SK-N-SH (cell line): Measurements from ENCODE around the gene CCDC187. TPM values are rescaled to one million over a fixed set of nuclear protein-coding genes. Genes with fewer than 3 reads are reported as not detected.
A peak's percentile ranks its signal among the peaks of the same experiment; 100 is the strongest.

ENCODE experiments used
- CTCF ChIA-PET: fragments of 300-600, 350-600 bp; formaldehyde crosslinking; extraction: SDS; loops from one replicate; lab custom pipeline; 2021; lab: Yijun Ruan, JAX
- POLR2A ChIA-PET: fragments of 350-600 bp; sonication (Branson Sonifier 250); formaldehyde crosslinking; extraction: SDS; loops from one replicate; lab custom pipeline; 2020; ENCODE audit warnings: antibody characterized with exemption, inconsistent platforms; lab: Yijun Ruan, JAX
- DNase-seq: peaks from one replicate; pipeline ENCODE4 v3.0.0; 2012
- H2AFZ ChIP-seq: fragments of 200-600 bp; sonication (generic); 2 replicates; pipeline ENCODE4 v1.8.1; 2016; ENCODE audit warnings: antibody characterized with exemption, mild to moderate bottlenecking, low read depth
- H3F3A ChIP-seq: fragments of 200-600 bp; sonication (generic); replicated peaks from 2 replicates; pipeline ENCODE3; 2016; ENCODE audit warnings: antibody characterized with exemption, mild to moderate bottlenecking; ENCODE audit not compliant: insufficient read depth
- H3K27ac ChIP-seq, 2 experiments: fragments of 200-500 bp in 1 of 2; fragments of 200-600 bp in 1 of 2; sonication (Bioruptor generic) in 1 of 2; sonication (generic), shearing (Covaris generic) in 1 of 2; 2 replicates each; pipeline versions ENCODE4 v1.5.1 to v1.6.1; 2014 to 2016; ENCODE audit warnings: low read depth in 2 of 2, inconsistent platforms in 1 of 2, low read length in 1 of 2, mild to moderate bottlenecking in 1 of 2, mixed read lengths in 1 of 2
- H3K27me3 ChIP-seq: fragments of 200-600 bp; sonication (generic), shearing (Covaris generic); 2 replicates; pipeline ENCODE4 v1.6.1; 2016; ENCODE audit warnings: mixed run types; ENCODE audit not compliant: insufficient read depth
- H3K36me3 ChIP-seq, 2 experiments: fragments of 200-500 bp in 1 of 2; fragments of 200-600 bp in 1 of 2; sonication (Bioruptor generic) in 1 of 2; sonication (generic) in 1 of 2; replicated peaks in 1 of 2; 2 replicates each; pipeline versions ENCODE3 to v1.5.1; 2014 to 2016; ENCODE audit warnings: low read length in 1 of 2, mild to moderate bottlenecking in 1 of 2; ENCODE audit not compliant: insufficient read depth in 2 of 2, control insufficient read depth in 1 of 2
- H3K4me1 ChIP-seq, 2 experiments: fragments of 200-500 bp in 1 of 2; fragments of 200-600 bp in 1 of 2; sonication (Bioruptor generic) in 1 of 2; sonication (generic), shearing (Covaris generic) in 1 of 2; 2 replicates each; pipeline versions ENCODE4 v1.5.1 to v1.6.1; 2014 to 2016; ENCODE audit warnings: low read depth in 1 of 2, low read length in 1 of 2, mixed run types in 1 of 2; ENCODE audit not compliant: insufficient read depth in 2 of 2, control insufficient read depth in 1 of 2
- H3K4me2 ChIP-seq: fragments of 200-600 bp; sonication (generic), shearing (Covaris generic); 2 replicates; pipeline ENCODE4 v1.6.1; 2017; ENCODE audit warnings: mixed run types
- H3K4me3 ChIP-seq, 2 experiments: fragments of 200-500 bp in 1 of 2; fragments of 200-600 bp in 1 of 2; sonication (Bioruptor generic) in 1 of 2; sonication (generic), shearing (Covaris generic) in 1 of 2; 2 replicates each; pipeline versions ENCODE4 v1.5.1 to v1.8.1; 2014 to 2016; ENCODE audit warnings: low read depth in 2 of 2, inconsistent platforms in 1 of 2, low read length in 1 of 2, mild to moderate bottlenecking in 1 of 2, mixed read lengths in 1 of 2, moderate library complexity in 1 of 2
- H3K79me2 ChIP-seq: fragments of 200-600 bp; sonication (generic); 2 replicates; pipeline ENCODE4 v1.8.1; 2017; ENCODE audit warnings: mild to moderate bottlenecking; ENCODE audit not compliant: insufficient read depth
- H3K9ac ChIP-seq: fragments of 200-600 bp; sonication (generic); 2 replicates; pipeline ENCODE4 v1.6.1; 2017; ENCODE audit warnings: mixed run types
- H3K9me2 ChIP-seq: fragments of 200-600 bp; sonication (generic); 2 replicates; pipeline ENCODE4 v1.6.1; 2017; ENCODE audit warnings: mixed run types
- H3K9me3 ChIP-seq: fragments of 200-600 bp; sonication (generic); 2 replicates; pipeline ENCODE4 v1.6.1; 2017; ENCODE audit warnings: mixed run types, mild to moderate bottlenecking, moderate library complexity
- H4K20me1 ChIP-seq: fragments of 200-600 bp; sonication (generic); 2 replicates; pipeline ENCODE4 v1.6.1; 2017; ENCODE audit warnings: mild to moderate bottlenecking, mixed run types; ENCODE audit not compliant: insufficient read depth
- CHD2 ChIP-seq: fragments of 150-350 bp; IDR thresholded peaks from 2 replicates; pipeline ENCODE4 v1.6.1; 2018; ENCODE audit warnings: low read length; ENCODE audit not compliant: partially characterized antibody
- ELF1 ChIP-seq: IDR thresholded peaks from 2 replicates; pipeline ENCODE4 v1.4.0; 2012
- EP300 ChIP-seq, 2 experiments: IDR thresholded peaks; 2 replicates each; pipeline versions ENCODE4 v1.4.0 to v1.6.1; 2012; ENCODE audit warnings: borderline replicate concordance in 1 of 2, low read depth in 1 of 2, low read length in 1 of 2
- JUND ChIP-seq: IDR thresholded peaks from 2 replicates; pipeline ENCODE4 v1.4.0; 2012
- MEF2A ChIP-seq: IDR thresholded peaks from 2 replicates; pipeline ENCODE4 v1.4.0; 2012; ENCODE audit warnings: low read depth, borderline replicate concordance
- MXI1 ChIP-seq: IDR thresholded peaks from 2 replicates; pipeline ENCODE4 v1.6.1; 2012; ENCODE audit warnings: mild to moderate bottlenecking, low read depth, low read length, improper control_type of control experiment
- POLR2AphosphoS5 ChIP-seq: IDR thresholded peaks from 2 replicates; pipeline ENCODE4 v1.6.1; 2012; ENCODE audit warnings: low read depth, low read length
- RAD21 ChIP-seq: IDR thresholded peaks from 2 replicates; pipeline ENCODE4 v1.6.1; 2012; ENCODE audit warnings: mild to moderate bottlenecking, low read length
- REST ChIP-seq: IDR thresholded peaks from 2 replicates; pipeline ENCODE4 v1.6.1; 2012; ENCODE audit warnings: mild to moderate bottlenecking, low read depth, low read length, moderate library complexity
- RXRA ChIP-seq: IDR thresholded peaks from 2 replicates; pipeline ENCODE4 v1.4.0; 2012; ENCODE audit warnings: low read depth, mild to moderate bottlenecking, borderline replicate concordance
- SIN3A ChIP-seq: IDR thresholded peaks from 2 replicates; pipeline ENCODE4 v1.6.1; 2012; ENCODE audit warnings: low read depth, mild to moderate bottlenecking, low read length, moderate library complexity, borderline replicate concordance
- TAF1 ChIP-seq: IDR thresholded peaks from 2 replicates; pipeline ENCODE4 v1.6.1; 2012; ENCODE audit warnings: low read depth, mild to moderate bottlenecking, low read length, moderate library complexity, borderline replicate concordance
- TCF12 ChIP-seq: IDR thresholded peaks from 2 replicates; pipeline ENCODE4 v1.4.0; 2012
- TEAD4 ChIP-seq: IDR thresholded peaks from 2 replicates; pipeline ENCODE4 v1.4.0; 2012; ENCODE audit warnings: mild to moderate bottlenecking, borderline replicate concordance; ENCODE audit not compliant: insufficient read depth
- USF1 ChIP-seq: IDR thresholded peaks from 2 replicates; pipeline ENCODE4 v1.4.0; 2012; ENCODE audit warnings: low read depth, borderline replicate concordance
- YY1 ChIP-seq: IDR thresholded peaks from 2 replicates; pipeline ENCODE4 v1.4.0; 2012; ENCODE audit warnings: low read depth, mild to moderate bottlenecking
- WGBS: methylation state at CpG from one replicate; pipeline ENCODE4 v1.1.6; 2017; ENCODE audit warnings: low lambda C conversion rate; 5-methylcytosine and 5-hydroxymethylcytosine counted together
- polyA plus RNA-seq, 3 experiments: library from polyadenylated mRNA; depleted of rRNA; stranded (reverse); fragments of >200 nt; gene quantifications; 2 replicates each; pipeline ENCODE4 v1.2.3, GENCODE V29; 2012

Gene CCDC187
- polyA plus RNA-seq, 1 of the 3 experiments (the other 2 are of a cell fraction) = not detected

DNA sequence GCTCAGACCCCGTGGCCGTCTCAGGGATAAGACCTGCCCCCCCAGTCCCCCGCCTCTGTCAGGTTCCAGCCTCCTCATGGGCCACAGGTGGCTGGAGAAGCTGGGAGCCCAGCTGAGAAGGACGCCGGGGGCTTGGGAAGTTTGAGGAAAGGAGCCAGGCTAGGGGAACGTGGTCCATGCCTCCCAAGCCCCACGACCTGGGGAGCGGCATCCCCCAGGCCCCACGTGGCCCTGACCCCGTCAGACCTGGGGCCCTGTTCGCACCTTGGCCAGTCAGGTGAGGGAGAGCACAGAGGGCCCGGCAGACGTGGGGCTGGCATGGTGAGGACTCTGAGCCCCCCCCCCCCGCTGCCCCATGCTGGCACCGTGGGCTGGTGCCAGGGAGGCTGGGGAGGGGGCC lies 27.1 kb upstream of the CCDC187 start (continued):
- TF ChIP-seq USF1 (no peak), SIN3A (no peak), TCF12 (no peak)
- TF ChIP-seq, all 33 proteins: peak for 0

GRCh38 chr9:136330406-136330990 lies 26.6 kb upstream of the CCDC187 start:
- Histone ChIP-seq H2AFZ (no peak overlapping the region), H3K4me2 (peak overlapping the region; percentile 100; the same call in 1 of the 2 replicates), H3K4me3 (no peak overlapping the region), H3K9me2 (no peaks in the 10 kb centered on the region), H3K9ac (no peak overlapping the region), H3K27me3 (no peaks in the 10 kb centered on the region), H3F3A (peaks cover 3% of the 10 kb centered on the region), H3K4me1 (peaks cover 24 to 31% of the 10 kb centered on the region in 2 experiments), H3K79me2 (peaks cover 52% of the 10 kb centered on the region), H3K9me3 (no peaks in the 10 kb centered on the region), H4K20me1 (peaks cover 45% of the 10 kb centered on the region), H3K27ac (no peak overlapping the region; a peak in 1 of 4 replicates), H3K36me3 (peaks cover 0 to 5% of the 10 kb centered on the region in 2 experiments)
- 86% methylated on average over 11 of the region's 14 CpGs for WGBS
- CTCF ChIA-PET = interaction anchor here (0.9 to 4.1 kb wide), 2 partner anchors 16 to 42 kb away, joined by 3 to 25 read pairs; no protein-coding TSS in a partner anchor
- no peak for TF ChIP-seq CHD2
- no peak for TF ChIP-seq YY1
- no peak for TF ChIP-seq EP300 (IDR thresholded peaks at IDR 0.05; ENCODE audit: borderline replicate concordance in 1 of 2, low read depth in 1 of 2, low read length in 1 of 2)
- no peak for TF ChIP-seq SIN3A
- TF ChIP-seq TEAD4 = no peak
- TF ChIP-seq TAF1 = no peak
- no peak for DNase-seq
- POLR2A ChIA-PET = no interaction called here

DNA sequence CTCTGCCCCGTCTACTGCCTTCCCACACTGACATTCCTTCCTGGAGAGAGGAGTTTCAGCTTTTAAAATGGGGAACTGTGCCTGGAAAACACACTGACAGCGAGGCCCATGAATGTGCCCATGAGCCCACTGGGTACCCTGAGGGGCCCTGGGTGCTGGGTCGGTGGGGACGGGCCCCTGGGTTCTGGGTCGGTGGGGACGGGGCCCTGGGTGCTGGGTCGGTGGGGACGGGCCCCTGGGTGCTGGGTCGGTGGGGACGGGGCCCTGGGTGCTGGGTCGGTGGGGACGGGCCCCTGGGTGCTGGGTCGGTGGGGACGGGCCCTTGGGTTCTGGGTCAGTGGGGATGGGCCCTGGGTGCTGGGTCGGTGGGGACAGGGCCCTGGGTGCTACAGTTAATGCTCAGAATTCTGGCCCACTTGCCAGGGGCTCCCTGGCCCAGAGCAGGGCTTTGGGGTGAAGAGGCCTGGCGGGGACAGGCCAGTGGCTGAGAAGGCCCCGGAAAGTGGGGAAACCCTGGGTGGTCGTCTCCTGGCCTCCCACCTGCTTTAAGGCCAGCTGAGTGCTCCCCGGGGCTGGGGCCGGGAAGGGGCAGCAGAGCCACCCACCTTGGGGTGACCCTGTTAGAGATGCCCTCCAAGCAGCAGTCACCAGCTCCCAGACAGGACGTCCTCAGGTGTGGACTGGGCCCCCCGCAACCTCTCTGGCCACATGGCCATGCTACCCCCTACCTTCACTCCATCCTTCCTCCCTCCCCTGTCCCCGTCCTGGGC lies 25.9 kb upstream of the CCDC187 start:
- Histone ChIP-seq H3K9ac (peak overlapping the region; percentile 85; the same call in 1 of the 2 replicates), H3K9me3 (no peaks in the 10 kb centered on the region), H3K27ac (no peak overlapping the region; a peak in 1 of 4 replicates), H3K9me2 (no peaks in the 10 kb centered on the region), H3K79me2 (peaks cover 52% of the 10 kb centered on the region), H2AFZ (no peak overlapping the region), H4K20me1 (peaks cover 45% of the 10 kb centered on the region), H3K4me1 (peaks cover 24 to 38% of the 10 kb centered on the region in 2 experiments), H3K36me3 (peaks cover 0 to 5% of the 10 kb centered on the region in 2 experiments), H3K27me3 (no peaks in the 10 kb centered on the region), H3K4me3 (0 out of 4 replicates have a peak overlapping the region, but pooled peaks of 1 of the 2 experiments have one; percentile 84), H3F3A (peaks cover 3% of the 10 kb centered on the region), H3K4me2 (peak overlapping the region; percentile 100; the same call in 1 of the 2 replicates)
- ChIA-PET POLR2A (interaction anchor here (2.1 kb wide), 1 partner anchor 33 kb away, joined by 11 read pairs; the partner anchor contains the start of gene DNLZ), CTCF (interaction anchor here (0.7 to 8.1 kb wide), 5 partner anchors 8 to 43 kb away, joined by 3 to 60 read pairs (median 10); partner anchors contain the start of gene DNLZ)
- 94% methylated on average over 15 of the region's 23 CpGs for WGBS
- TF ChIP-seq ELF1 (no peak), MEF2A (no peak), MXI1 (no peak), JUND (no peak), TEAD4 (no peak), POLR2AphosphoS5 (no peak), RAD21 (no peak), REST (no peak), RXRA (no peak), TAF1 (no peak)
- DNase-seq = no peak
